ENCODE results near the gene CACNA1H.
A peak's percentile ranks its signal among the peaks of the same experiment; 100 is the strongest.

CACNA1H gene

DNA sequence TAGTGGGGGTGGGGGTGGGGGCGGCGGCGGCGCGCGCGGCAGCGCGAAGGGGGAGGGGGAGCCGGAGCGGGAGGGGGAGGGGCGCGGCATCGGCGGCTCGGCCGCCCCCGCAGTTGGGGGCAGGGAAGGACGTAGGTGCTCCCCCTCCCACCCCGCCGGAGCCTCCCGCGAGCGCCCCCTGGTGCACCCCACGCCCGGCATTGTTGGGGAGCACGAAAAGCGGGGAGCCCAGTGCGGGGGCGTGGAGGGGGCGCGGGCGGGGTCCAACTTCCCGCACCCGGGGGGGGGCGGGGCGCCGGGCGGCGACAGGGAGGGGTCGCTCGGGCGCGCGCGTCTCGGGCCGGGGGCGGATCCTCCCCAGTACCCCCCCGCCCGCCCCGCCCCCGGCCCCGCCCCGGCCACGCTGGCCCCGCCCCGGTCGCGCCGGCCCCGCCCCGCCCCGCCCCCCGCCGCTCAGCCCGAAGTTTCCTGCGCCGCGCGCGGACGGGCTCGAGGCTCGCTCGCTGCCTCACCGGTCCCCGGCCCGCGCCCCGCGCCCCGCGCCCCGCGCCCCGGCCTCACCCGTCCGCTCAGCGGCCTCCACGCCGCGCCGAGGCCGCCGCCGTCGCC is at the start of gene CACNA1H:
Gene CACNA1H (plus strand): TSS at position 456 of the 609 bp plus-strand sequence. CDS start 632 bp downstream, outside the sequence.
- DNase-seq (ENCODE audit: low spot score): peak; percentile 30

DNA sequence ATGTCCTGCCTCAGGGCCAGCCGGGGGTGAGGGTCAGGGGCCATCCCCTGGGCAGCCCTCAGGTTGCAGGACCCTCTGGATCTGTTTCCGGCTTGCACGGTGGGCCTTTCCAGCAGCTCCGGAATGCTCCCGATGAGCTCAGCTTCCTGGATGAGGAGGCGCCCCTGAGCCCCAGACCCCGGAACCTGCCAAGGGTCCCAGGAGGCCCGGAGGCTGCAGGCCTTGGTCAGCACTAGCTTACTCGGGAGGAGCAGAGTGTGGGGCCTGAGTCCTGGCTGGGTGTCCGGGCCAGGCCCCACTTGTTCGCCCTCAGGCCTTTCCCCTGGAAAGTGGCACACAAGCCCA is 49.3 kb upstream of the CACNA1H start:
- DNase-seq (ENCODE audit: low spot score): no peak

DNA sequence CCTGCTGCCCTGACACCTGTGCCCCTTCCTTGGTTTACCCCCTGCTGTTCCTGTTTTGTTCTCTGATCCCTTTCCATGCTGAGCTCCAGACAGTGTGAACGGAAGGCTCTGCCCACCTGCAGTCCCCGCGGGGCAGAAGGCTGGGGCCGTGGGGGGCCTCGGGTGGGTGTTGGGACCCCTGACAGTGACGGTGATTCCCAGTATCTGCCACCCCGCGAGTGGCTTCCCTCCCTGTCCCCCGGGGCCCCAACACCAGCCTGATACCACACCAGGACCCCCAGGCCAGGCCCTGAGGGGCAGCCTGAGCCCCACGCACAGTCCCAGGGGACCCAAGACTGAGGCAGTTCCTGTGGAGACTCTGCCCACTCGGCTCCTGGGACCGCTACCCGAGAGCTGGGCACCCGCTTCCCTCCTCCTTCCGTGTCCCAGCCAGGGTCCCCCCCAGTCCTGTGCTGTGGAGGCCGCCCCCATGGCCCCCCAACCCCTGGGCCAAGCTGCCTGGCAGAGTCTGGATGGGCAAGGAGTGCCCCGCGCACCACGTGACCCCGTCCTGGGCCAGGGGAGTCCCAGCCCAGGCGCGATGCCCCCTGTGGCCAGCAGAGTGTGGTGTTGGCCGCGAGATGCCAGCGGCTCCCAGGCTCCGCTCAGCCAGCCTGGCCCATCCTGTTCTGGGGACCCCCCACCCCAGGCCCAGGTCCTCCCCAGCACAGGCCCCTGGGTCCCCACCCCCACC is 46.9 kb upstream of the CACNA1H start:
- DNase-seq (ENCODE audit: low spot score): peak; percentile 2

DNA sequence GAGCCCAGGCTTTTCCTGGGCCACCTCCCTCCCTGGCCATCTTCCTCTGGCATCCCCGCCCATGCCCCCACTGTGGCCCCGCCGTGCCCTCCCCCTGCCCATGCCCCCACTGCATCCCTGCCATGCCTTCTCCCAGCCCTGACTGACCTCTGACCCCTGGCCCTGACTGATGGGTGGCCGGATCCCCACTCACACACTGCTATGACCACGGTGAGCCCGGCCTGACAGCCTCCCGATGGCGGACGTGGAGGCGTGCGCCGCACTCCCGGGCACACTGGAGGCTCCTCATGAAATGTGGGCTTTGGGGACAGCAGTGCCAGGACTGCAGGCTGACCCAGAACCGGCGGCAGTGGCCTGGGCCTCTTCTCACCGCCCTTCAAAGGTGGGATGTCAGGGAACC is 46.2 kb upstream of the CACNA1H start:
- DNase-seq (ENCODE audit: low spot score): no peak

DNA sequence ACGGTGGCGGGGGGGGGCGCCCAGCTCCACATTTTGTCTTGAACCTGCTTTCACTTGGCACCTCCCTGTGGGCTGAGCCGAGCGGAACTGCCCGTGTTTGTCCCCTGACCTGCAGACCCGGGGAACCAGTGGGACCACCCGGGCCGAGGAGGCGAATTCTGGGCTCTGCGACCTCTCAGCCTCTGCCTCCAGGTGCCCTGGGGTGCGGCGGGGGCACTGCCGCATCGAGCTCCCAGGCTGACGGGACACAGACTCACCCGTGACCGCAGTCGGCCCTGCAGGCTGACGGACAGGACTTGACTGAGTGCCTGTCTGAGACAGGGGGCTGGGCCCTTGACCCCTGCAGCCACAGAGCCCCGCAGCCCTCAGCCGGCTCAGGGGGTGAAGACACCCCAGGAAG is 45.8 kb upstream of the CACNA1H start:
- DNase-seq (ENCODE audit: low spot score): no peak

DNA sequence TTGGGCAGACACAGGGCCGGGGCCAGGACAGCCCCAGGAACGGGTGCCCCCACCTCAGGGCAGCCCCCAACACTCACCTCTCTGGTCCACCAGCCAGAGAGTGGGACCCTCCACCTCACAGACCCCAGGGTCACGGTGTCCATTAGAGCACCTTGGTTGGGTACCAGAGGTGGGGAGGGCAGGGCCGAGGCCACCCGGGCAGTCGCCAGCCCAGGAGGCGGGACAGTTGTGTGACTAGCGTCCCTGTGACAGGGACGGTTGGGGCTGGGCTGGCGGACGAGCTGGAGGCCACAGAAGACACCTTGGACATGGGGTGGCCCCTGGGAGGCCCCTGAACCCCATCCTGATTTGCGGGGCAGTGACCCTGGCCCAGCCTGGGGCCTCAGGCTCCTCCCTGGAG is 45.2 kb upstream of the CACNA1H start:
- no peak for DNase-seq (ENCODE audit: low spot score)

DNA sequence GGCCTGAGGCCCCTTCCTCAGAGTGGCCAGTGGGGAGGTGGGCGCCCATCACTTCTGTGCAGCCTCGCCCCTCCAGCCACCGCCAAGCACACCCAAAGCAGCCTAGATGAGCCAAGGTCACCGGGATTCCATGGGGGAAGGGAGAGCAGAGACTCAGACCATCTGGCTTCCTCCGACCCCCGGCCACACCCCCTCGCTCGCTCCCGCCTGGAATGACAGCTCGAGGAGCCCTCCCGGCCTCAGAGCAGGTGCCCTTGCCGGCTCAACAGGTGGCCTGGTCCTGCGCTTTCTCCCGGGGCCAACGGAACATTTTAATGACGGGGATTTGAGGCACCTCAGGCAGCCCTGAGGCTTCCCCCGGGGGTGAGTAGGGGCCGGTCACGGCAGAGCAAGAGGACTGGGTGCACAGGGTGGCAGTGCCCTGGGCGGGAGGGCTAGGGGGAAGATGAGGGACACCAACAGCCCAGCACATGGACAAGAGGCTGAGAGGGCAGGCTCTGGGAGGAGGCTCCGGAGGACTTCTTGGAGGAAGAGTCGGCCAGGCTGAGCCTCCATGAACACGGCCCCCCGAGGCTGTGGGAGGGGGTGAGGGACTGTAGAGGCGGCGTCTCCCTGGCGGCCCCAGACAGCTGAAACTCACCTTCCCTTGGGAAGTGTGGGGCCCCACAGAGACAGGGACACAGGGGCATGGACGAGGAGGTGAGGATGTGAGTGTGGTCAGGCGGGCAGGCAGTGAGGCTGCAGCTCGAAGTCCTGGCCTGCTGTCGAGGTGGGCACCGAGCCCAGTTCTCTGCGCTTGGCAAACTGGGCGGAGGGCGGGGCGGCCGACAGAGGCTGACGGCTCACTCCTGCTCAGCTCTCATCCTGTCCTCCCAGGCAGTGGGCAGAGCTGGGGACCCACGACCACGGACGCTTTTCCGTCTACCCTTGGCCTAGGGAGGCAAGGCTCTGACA is 44.3 kb upstream of the CACNA1H start:
- no peak for DNase-seq (ENCODE audit: low spot score)

DNA sequence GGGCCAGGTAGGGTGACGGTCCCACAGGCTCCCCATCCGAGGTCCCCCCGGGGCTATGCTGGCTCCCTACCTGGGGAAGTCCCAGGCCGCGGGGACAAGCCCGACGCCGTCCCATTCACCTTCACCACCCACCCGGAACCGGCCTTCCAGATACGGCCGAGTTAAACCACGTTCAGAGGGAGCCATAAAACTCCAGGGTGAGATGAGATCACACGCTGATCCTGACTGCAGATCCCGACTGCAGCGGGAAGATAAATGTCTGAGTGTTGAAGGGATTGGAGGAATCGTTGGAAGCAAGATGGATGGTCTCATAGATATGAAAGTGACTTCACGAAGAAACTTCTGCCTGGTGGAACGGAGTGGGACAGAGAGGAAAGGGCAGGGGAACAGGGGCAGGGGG is 43.3 kb upstream of the CACNA1H start:
- no peak for DNase-seq (ENCODE audit: low spot score)

DNA sequence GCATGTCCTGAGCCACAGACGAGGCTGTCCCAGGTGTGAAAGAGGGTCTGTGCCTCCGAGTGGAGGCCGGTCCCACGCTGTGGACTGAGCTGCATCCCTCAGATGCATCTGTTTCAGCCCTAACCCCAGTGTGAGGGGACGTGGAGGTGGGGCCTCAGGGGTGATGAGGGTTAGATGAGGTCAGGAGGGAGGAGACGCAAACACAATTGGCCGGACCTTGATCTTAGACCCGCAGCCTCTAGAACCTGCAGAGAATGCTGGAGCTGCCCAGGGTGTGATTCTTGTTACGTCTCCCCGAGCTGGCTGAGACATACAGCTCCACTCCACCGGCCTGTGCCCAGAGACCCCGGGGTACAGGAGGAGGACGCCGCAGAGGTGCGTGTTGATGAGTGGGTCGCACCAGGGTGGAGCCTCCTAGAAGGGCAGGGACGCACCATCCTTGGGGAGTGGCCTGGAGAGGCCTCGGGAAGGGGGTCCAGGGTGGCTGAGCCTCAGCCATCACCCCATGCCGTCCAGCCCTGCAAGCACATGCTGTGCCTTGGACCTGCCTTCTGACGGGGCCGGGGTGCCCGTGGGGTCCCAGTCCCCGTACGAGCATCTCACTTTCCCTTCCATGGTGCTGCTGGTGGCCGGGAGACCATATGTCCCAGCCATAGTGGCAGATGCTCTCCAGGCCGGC is 40.3 kb upstream of the CACNA1H start:
- no peak for DNase-seq (ENCODE audit: low spot score)

DNA sequence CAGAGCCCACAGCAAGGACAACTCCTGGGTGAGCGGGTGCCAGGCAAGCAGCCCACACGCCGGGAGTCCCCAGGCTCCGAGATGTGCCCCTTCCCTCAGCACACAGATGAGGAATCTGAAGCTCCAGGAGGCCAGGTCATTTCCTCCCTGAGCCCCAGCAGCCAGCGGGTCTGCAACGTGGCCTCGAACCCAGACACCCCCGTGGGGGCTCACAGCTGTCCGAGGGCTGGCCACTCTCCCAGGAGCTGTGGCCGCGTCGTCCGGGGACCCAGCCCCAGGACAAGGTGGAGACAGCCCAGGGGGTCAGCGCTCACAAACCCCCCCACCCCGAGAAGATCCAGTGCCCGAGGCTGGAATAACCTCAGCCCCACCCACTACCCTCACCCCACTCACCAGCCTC is 39.4 kb upstream of the CACNA1H start:
- no peak for DNase-seq (ENCODE audit: low spot score)

DNA sequence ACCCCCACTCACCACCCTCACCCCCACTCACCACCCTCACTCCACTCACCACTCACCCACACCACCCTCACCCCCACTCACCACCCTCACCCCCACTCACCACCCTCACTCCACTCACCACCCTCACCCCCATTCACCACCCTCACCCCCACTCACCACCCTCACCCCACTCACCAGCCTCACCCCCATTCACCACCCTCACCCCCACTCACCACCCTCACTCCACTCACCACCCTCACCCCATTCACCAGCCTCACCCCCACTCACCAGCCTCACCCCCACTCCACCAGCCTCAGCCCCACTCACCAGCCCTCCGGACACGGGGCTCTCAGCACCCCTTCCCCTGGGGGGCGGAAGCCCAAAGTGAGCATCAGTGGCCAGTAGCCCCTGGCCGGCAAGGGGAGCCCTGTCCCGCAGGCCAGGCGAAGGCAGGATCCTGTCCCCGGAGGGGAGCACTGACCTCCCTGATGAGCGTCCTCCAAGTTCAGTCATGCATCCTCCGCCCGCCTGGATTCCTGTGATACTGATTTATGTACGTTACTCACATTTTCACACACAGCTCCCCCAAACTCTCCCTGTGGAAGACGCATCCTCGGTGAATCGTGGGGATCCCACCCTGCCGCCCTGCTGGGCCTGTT is 38.9 kb upstream of the CACNA1H start:
- no peak for DNase-seq (ENCODE audit: low spot score)

DNA sequence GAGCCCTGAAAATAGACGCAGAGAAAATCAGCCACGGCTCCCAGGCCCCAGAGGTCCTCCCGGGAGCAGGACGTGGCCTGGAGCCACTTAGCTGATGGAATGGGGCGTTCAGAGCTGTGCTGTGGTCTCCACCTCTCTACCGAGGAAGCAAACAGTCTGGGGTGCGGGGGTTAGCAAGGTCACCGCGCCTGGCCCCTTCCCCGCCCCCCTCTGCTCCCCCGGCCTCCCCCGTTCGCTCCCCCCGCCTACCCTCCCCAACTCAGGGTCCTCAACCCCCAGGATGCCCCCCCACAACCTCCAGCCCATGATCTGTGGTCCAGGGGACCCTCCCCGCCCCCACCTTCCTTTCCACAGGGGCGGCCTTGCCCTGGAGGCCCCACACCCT is 36.2 kb upstream of the CACNA1H start:
- DNase-seq (ENCODE audit: low spot score): no peak

DNA sequence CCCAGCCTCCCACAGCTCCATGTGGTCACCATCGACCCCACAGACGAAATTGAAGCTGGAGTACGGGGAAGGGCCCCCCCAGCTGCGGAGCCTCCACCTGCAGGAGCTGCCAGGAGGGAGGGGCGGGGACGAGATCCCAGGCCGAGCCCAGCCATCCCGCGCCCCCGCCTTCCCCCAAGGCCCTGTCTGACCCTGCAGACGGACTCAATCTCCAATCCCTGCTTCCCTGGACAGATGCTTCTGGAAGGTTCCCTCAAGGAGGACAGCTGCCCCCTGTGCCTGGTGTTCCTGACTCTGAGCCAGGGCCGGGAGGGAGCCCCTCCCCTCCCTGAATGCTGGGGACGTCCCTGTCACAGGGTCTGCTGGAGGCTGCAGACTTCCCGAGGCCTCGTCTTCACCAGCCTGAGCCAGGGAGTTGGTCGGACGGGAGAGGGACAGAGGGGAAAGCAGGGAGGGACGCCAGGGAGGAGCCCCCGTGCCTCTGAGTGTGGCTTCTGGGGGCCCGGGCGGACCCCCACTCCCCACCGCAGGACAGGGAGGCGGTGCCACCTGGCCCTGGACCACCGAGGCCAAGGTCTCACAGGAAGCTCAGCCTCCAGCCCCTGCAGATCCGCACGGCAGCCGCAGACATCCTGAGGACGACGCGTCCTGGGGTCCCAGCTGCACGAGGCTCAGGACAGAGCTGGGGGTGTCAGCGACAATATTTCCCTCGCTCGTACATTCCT is 35.6 kb upstream of the CACNA1H start:
- DNase-seq (ENCODE audit: low spot score): no peak

DNA sequence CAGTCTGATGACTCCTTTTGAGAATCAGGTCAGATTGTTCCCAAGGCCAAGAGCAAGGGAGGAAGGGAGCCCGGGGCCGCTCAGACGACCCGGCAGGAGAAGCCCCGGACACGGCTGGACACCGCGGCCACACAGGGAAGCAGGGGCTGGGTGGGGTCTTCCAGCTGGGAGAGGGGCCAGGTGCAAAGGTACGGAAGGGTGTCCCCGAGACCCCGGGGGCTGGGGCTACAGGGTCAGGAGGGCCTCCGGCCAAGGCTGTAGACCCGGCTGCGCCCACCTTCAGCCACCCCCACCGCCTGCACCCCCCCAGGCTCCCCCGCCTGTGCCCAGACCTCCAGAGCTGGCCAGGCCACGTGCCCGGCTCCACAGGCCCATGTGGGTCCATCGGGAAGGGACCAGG is 35.0 kb upstream of the CACNA1H start:
- DNase-seq (ENCODE audit: low spot score): no peak

DNA sequence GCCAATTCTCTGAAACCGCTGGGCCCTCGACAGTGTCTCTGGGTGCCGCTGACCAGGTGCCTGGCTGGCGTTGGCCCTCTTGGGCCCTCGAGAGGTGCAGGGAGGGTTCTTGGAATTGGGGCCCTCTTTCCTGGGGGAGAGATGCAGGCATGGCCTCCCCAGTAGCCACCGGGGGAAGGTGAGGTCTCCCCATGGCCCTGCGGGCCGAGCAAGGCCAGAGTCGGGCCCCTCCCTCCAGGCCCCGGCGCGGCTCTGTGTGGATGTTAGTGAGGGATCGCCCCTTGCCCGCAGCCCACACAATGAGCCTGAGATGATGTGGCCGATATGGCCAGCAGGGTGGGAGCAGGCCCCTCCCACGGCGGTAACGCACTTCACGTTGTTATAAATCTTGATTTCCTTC is 33.8 kb upstream of the CACNA1H start:
- no peak for DNase-seq (ENCODE audit: low spot score)

DNA sequence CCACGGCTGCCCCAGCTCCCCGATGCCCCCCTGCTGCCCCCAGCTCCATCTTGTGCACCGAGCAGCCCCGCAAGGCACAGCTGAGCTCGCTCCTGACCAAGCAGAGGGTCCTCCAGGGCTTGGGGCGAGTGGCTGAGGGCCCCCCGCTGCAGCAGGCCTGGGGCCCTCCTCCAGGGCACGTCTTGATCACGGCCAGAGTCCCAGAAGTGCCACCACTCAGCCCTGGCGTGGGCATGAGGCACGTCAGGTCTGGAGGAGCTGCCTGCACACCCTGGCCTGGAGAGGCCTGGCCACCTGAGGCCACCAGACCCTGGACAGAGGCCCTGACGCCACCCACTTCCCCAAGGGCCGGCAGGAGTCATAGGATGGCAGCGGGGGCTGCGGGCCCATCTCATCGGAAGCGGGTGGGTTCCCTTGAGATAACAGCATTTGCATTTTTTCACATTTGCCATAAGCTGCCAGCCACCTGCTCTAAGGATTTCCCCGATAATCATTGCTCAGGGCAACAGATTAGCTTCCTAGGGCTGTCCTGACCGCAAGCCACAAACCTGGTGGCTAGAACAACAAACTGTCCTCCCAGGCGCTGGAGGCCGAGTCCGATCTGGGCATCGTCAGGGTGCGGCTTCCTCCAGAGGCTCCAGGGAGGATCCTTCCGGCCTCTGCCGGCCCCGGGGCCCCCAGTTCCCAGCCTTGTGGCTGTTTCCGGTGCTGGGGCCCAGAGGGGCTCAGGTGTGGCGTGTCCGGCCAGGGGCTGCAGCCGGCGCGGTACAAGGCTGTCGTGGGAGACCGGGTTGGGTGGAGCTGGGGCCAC is 32.9 kb upstream of the CACNA1H start:
- DNase-seq (ENCODE audit: low spot score): no peak

DNA sequence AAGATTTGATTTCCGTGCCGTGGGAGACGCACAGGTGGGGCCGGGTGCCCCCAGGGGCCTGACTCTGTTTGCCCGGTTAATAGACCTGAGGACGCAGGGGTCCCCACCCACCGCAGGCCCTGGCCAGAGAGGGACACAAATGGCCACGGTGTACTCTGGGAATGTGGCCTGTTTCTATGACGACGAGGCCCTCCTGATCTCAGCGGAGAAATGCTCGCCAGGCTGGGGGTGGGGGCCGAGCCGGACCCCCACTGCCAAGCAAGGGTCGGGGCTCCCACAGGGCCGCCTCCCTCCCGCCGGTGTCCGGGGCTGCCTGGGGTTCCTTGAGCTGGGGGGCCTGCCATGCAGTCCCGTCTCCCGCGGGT is 32.3 kb upstream of the CACNA1H start:
- DNase-seq (ENCODE audit: low spot score): no peak

DNA sequence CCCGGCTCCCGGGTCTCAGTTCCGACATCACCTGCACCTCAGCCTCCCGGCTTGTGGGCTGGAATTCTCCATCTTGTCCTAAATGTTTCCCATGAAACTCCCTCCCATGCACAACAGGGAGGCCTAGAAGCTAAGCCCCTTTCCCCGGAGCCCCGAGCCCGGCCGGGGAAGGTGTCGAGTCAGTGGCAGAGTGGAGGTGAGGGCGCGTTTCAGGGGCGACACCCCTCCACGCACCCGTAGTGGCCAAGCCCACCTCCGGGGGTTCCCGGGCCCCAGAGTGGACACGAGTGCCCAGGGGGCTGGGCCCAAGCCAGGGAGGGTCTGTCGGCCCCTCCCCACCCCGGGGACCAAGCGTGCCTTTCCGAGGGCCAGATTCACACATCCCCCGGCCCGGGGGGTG is 31.9 kb upstream of the CACNA1H start:
- DNase-seq (ENCODE audit: low spot score): no peak

DNA sequence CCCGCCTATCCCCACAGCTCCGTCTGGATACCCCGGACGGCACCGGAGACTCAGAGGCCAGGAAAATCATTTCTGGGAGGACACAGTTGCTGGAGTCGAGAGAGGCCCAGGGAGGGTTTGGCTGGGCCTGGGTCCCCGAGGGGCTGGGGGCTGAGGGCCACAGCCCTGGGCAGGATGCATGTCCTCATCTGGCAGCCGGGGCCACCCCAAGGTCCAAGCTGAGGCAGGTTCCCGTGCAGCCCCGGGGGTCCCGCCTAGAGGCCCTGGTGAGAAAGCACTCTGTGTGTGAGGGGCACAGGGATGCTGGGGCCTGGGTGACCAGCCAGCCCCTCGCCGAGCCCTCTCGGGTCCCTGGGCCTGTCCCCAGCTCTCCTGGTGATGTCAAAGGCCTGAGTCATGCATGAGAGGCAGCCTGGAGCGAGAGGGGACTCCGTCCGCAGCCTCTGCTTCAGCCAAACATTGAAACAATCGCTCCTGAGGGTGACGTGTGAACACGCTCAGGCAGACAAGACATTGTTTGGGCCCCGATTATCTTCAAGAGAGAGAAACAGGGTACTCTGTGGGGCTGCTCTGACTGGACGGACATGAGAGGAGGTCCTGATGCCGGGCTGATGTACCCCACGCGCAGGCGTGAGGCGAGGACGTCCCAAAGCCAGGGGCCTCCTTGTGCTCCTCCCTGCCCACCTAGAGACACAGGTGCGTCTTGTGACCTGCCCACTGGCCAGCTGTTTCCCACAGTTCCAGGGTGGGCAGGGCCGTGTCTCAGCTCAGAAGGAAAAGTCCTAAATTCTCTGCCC is 31.1 kb upstream of the CACNA1H start:
- DNase-seq (ENCODE audit: low spot score): no peak

DNA sequence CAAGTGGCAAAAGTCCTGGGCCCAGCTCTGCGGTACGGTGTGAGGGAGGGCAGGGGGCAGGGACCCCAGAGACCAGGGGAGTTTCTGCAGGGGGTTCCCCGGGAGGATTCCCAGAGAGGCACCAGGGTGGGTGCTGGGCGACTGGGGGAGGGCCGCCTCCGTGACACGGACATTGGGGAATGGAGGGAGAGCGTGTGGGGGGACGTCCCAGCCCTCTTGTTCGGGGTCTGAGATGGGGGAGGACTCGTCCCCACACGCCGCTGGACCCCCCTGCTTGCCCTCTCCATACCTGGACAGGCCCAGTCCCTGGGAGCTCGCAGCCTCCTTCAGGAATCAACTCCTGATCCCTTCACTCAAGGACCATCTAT is 30.5 kb upstream of the CACNA1H start:
- no peak for DNase-seq (ENCODE audit: low spot score)

All from CD4-positive, alpha-beta T cell treated with Interleukin-2 at 100 ng/mL for 4 hours (primary cell).